PC-3 (cell line): ENCODE measurements around the gene FAM200B.

Experiments used
- EZH2 ChIP-seq: fragments of 300-600 bp; sonication (generic); IDR thresholded peaks from one replicate; pipeline ENCODE4 v1.6.1; 2017; ENCODE audit warnings: antibody characterized with exemption, mild to moderate bottlenecking, low read length; ENCODE audit not compliant: unreplicated experiment
- TF ChIP-seq, protein P1 (sequence below): fragments of 300-600 bp; sonication (generic); conservative IDR thresholded peaks from 2 replicates; pipeline ENCODE4 v1.5.1; 2017; ENCODE audit warnings: antibody characterized with exemption, low read depth, mild to moderate bottlenecking, low read length

DNA sequence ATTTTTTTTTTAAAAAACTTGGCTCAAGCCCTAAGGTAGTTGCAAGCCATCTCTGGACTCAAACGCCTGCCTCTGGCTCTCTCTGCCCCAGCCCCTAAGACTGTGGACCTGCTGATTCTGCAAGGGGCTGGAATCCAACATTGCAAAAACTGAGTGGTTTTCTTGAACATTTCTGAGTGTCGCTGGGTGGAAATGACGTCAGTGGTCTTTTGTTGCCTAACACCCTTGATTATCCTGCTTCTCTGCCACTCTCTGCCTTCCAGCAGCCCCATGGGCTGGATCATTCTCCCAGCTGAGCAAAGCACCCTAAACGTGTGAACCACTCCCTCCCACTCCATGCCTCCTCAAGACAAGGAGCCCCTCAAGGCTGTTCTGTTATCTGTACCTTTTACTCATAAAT lies 37.9 kb downstream of the FAM200B start:
- TF ChIP-seq, protein P1, sequence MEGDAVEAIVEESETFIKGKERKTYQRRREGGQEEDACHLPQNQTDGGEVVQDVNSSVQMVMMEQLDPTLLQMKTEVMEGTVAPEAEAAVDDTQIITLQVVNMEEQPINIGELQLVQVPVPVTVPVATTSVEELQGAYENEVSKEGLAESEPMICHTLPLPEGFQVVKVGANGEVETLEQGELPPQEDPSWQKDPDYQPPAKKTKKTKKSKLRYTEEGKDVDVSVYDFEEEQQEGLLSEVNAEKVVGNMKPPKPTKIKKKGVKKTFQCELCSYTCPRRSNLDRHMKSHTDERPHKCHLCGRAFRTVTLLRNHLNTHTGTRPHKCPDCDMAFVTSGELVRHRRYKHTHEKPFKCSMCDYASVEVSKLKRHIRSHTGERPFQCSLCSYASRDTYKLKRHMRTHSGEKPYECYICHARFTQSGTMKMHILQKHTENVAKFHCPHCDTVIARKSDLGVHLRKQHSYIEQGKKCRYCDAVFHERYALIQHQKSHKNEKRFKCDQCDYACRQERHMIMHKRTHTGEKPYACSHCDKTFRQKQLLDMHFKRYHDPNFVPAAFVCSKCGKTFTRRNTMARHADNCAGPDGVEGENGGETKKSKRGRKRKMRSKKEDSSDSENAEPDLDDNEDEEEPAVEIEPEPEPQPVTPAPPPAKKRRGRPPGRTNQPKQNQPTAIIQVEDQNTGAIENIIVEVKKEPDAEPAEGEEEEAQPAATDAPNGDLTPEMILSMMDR, result no peak
- TF ChIP-seq EZH2, result no peak
